ENCODE results near the gene GNAS.

The GNAS gene

GRCh38 chr20:58874469-58874868 is 22.0 kb downstream of the GNAS start:
- TF ChIP-seq CTCF (IDR thresholded peaks at IDR 0.05; ENCODE audit: insufficient read depth, low read length, missing control alignments): no peak
- POLR2A ChIA-PET: interaction anchor here (0.7 kb wide), 1 partner anchor 17 kb away, joined by 3 read pairs; no protein-coding TSS in a partner anchor
- no peak overlapping the region for H3K4me3 ChIP-seq (ENCODE audit: low read depth, low read length)
- DNase-seq (ENCODE audit: low read depth, low spot score): no peak
- CTCF ChIA-PET: interaction anchor here (0.6 to 3.1 kb wide), 6 partner anchors 8 to 581 kb away, joined by 3 to 14 read pairs (median 7); no protein-coding TSS in a partner anchor

- POLR2A ChIA-PET: interaction anchor here (0.7 kb wide), 1 partner anchor 16 kb away, joined by 3 read pairs; no protein-coding TSS in a partner anchor
- no peak for TF ChIP-seq CTCF (IDR thresholded peaks at IDR 0.05; ENCODE audit: insufficient read depth, low read length, missing control alignments)
- DNase-seq (ENCODE audit: low read depth, low spot score): no peak
- H3K4me3 ChIP-seq (ENCODE audit: low read depth, low read length): no peak overlapping the region
- CTCF ChIA-PET: interaction anchor here (0.6 to 3.1 kb wide), 6 partner anchors 7 to 581 kb away, joined by 3 to 14 read pairs (median 7); no protein-coding TSS in a partner anchor
Observed at GRCh38 chr20:58875111-58875510, 22.6 kb downstream of the GNAS start.

DNA sequence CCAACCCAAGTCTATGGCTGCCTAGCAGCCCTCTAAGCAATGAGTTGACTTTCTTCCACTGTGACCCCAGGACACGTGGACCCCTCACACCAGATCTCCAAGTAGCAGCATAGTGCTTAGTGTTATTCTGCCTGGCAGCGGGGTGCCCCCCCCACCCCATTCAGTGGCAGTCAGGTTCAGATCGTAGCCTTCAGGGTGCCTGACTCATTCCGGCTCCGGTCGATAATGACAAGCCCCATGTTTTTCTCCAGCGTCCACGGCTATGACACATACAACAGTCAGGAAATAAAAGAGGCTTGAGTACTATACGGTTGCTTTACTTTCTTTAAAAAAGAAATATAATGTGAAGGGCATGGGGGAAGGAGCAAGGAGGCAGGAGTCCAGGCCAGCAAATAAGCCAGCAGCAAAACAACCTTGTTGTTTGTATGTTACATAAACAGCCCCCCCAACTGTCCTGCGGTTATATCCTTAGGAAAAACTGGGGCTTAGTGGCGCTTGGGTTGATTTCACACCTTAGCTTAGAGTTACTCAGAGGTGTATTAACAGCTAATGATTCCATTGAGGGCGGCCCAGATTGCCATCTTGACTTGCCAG is 23.1 kb downstream of the GNAS start:
- ChIA-PET POLR2A (no interaction called here), CTCF (interaction anchor here (1.1 to 3.1 kb wide), 5 partner anchors 8 to 580 kb away, joined by 3 to 14 read pairs (median 11); no protein-coding TSS in a partner anchor)
- TF ChIP-seq CTCF (IDR thresholded peaks at IDR 0.05; ENCODE audit: insufficient read depth, low read length, missing control alignments): no peak
- no peak for DNase-seq (ENCODE audit: low read depth, low spot score)
- H3K4me3 ChIP-seq (ENCODE audit: low read depth, low read length): no peak overlapping the region

GRCh38 chr20:58876437-58876836 is 23.9 kb downstream of the GNAS start:
- POLR2A ChIA-PET: no interaction called here
- DNase-seq (ENCODE audit: low read depth, low spot score): no peak
- TF ChIP-seq CTCF (IDR thresholded peaks at IDR 0.05; ENCODE audit: insufficient read depth, low read length, missing control alignments): no peak
- CTCF ChIA-PET: interaction anchor here (1.2 to 3.1 kb wide), 6 partner anchors 9 to 579 kb away, joined by 3 to 14 read pairs (median 6); no protein-coding TSS in a partner anchor
- H3K4me3 ChIP-seq (ENCODE audit: low read depth, low read length): no peak overlapping the region

DNA sequence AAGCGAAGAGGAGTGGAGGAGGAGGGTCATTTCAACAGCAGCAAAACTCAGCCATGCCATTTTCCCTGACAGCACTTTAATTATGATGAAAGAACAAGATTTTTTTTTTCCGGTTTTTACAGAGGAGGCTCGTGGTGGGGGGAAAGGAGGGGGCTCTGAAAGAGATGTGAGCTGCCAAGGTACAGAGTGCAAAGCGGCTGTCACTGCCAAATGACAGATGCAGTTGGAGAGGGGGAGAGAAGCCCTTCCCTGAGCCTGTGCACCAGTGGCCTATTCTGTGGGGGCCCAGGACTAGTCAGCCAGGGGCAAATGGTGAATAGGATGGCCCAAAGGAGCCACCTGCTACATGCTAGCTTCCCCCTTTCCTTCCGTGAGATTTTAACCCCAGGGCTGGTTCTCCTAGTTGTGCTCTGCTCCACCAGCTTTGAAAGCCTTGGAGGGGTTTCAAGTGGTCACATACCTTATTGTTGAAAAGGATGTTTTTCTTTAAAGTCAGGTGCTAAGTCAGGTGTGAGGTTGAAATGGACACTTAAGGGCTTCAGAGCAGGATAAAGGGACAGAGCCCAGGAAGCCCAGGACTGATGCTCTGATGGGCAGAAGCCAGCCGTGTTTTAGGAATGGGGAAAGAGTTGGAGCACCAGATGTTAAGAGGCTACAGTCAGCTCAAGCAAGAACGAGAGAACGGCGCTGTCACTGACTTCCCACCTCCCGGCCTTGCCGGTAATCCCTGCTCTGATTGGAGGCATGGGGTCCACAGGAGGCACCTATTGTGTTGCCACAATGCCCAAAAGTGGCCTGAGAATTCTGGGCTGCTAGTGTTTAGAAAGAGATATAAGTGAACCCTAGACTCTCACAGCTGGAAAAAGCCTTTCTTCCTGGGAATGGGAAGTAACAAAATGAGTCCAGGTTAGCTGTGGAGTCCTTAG is 24.8 kb downstream of the GNAS start:
- no peak for TF ChIP-seq CTCF (IDR thresholded peaks at IDR 0.05; ENCODE audit: insufficient read depth, low read length, missing control alignments)
- CTCF ChIA-PET: interaction anchor here (0.8 to 4.5 kb wide), 8 partner anchors 8 to 579 kb away, joined by 3 to 23 read pairs (median 4); no protein-coding TSS in a partner anchor
- no peak overlapping the region for H3K4me3 ChIP-seq (ENCODE audit: low read depth, low read length)
- POLR2A ChIA-PET: interaction anchor here (0.6 kb wide), 1 partner anchor 116 kb away, joined by 3 read pairs; no protein-coding TSS in a partner anchor
- no peak for DNase-seq (ENCODE audit: low read depth, low spot score)
